OCI-LY7 (cell line): ENCODE data around the gene CYP3A5. TPM values are rescaled to one million over a fixed set of nuclear protein-coding genes. Genes with fewer than 3 reads are reported as not detected.

ENCODE experiments used
- BruUV-seq: library from RNA; stranded (reverse); fragments of 400-500 nt; replicated peaks from 2 replicates; lab custom pipeline; 2021; lab: Mats Ljungman, UMichigan
- CTCF ChIA-PET: fragments of 300-600 bp; sonication (Branson Sonifier 250); formaldehyde crosslinking; loops from one replicate; lab custom pipeline; 2022; ENCODE audit warnings: antibody characterized with exemption; ENCODE audit not compliant: unreplicated experiment; lab: Charles Lee
- POLR2A ChIA-PET: fragments of 300-600 bp; sonication (Branson Sonifier 250); formaldehyde crosslinking; loops from one replicate; lab custom pipeline; 2022; ENCODE audit warnings: antibody characterized with exemption; lab: Charles Lee
- DNase-seq: peaks from one replicate; pipeline ENCODE4 v3.0.0-alpha.2; 2015; ENCODE audit warnings: low spot score
- H2AFZ ChIP-seq: fragments of 200-600 bp; sonication (generic), shearing (Covaris generic); 2 replicates; pipeline ENCODE4 v1.6.1; 2014; ENCODE audit warnings: mild to moderate bottlenecking, antibody characterized with exemption, low read length, moderate library complexity
- H3K27ac ChIP-seq: fragments of 200-600 bp; sonication (generic); 2 replicates; pipeline ENCODE4 v1.5.1; 2014; ENCODE audit warnings: mixed run types, low read depth, mild to moderate bottlenecking, moderate library complexity, low read length, inconsistent platforms; ENCODE audit not compliant: poor library complexity, severe bottlenecking
- H3K36me3 ChIP-seq: fragments of 200-600 bp; sonication (generic); 2 replicates; pipeline ENCODE4 v1.6.1; 2014; ENCODE audit warnings: mild to moderate bottlenecking, antibody characterized with exemption, low read length, moderate library complexity, mixed read lengths; ENCODE audit not compliant: insufficient read depth
- H3K4me1 ChIP-seq: fragments of 200-600 bp; sonication (generic); 2 replicates; pipeline ENCODE4 v1.5.1; 2014; ENCODE audit warnings: mild to moderate bottlenecking, low read length; ENCODE audit not compliant: insufficient read depth, poor library complexity, severe bottlenecking
- H3K4me2 ChIP-seq: fragments of 200-600 bp; sonication (generic); 2 replicates; pipeline ENCODE4 v1.6.1; 2014; ENCODE audit warnings: mild to moderate bottlenecking, low read length
- H3K4me3 ChIP-seq: fragments of 200-600 bp; sonication (generic); 2 replicates; pipeline ENCODE4 v1.5.1; 2014; ENCODE audit warnings: mild to moderate bottlenecking, low read depth, low read length; ENCODE audit not compliant: poor library complexity, severe bottlenecking
- H3K79me2 ChIP-seq: fragments of 200-600 bp; sonication (generic); 2 replicates; pipeline ENCODE4 v1.6.1; 2016; ENCODE audit warnings: low read depth, mild to moderate bottlenecking, low read length, moderate library complexity, mixed read lengths; ENCODE audit not compliant: insufficient read depth
- H3K9me2 ChIP-seq: fragments of 200-600 bp; sonication (generic); 2 replicates; pipeline ENCODE4 v1.6.1; 2016; ENCODE audit warnings: mild to moderate bottlenecking, low read length, mixed read lengths; ENCODE audit not compliant: insufficient read depth
- H3K9me3 ChIP-seq: fragments of 200-600 bp; sonication (generic); 2 replicates; pipeline ENCODE4 v1.6.1; 2014; ENCODE audit warnings: mild to moderate bottlenecking, mixed run types, low read length, mixed read lengths
- H4K20me1 ChIP-seq: fragments of 200-600 bp; sonication (generic); 2 replicates; pipeline ENCODE4 v1.6.1; 2014; ENCODE audit warnings: mild to moderate bottlenecking, antibody characterized with exemption, low read length, moderate library complexity, mixed read lengths; ENCODE audit not compliant: insufficient read depth
- EZH2phosphoT487 ChIP-seq: fragments of 200-600 bp; sonication (generic); IDR thresholded peaks from 2 replicates; pipeline ENCODE4 v1.6.1; 2018; ENCODE audit warnings: low read depth, borderline replicate concordance, mild to moderate bottlenecking, mixed run types, antibody characterized with exemption, low read length, moderate library complexity, mixed read lengths
- intact Hi-C: fragments of 100-400 bp; cut with micrococcal nuclease; formaldehyde crosslinking; loops from one replicate; pipeline ENCODE4 v1.10.0; 2022; ENCODE audit not compliant: unreplicated experiment
- small RNA-seq: library from RNA; depleted of rRNA; stranded (forward); fragments of <200 nt; gene quantifications from one replicate; pipeline ENCODE3, GENCODE V24; 2014
- total RNA-seq, 2 experiments: library from RNA; depleted of rRNA in 1 of 2; stranded (reverse); fragments of >200 nt in 1 of 2; shearing (Covaris generic) in 1 of 2; gene quantifications; 2 replicates each; pipeline ENCODE4 v1.2.3, GENCODE V29; 2014 to 2022
- TF ChIP-seq, protein P1 (sequence below): fragments of 200-600 bp; sonication (generic); conservative IDR thresholded peaks from 2 replicates; pipeline ENCODE4 v1.5.1; 2014; ENCODE audit warnings: mild to moderate bottlenecking, antibody characterized with exemption, low read length, moderate library complexity, mixed read lengths

Gene CYP3A5
- total RNA-seq, 2 experiments from 2014 or later = not detected

DNA sequence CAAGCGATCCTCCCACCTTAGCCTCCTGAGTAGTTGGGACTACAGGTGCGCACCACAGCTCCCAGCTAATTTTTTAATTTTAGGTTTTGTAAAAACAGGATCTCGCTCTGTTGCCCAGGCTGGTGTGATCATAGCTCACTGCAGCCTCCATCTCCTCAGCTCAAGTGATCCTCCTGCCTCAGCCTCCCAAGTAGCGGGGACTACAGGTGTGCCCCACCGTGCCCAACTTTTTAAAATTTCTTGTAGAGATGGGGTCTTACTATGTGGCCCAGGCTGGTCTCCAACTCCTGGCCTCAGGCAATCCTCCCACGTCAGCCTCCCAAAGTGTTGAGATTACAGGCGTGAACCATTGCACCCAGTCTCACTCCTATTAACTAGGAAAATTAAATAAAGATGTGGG lies 74.3 kb downstream of the CYP3A5 start:
- Histone ChIP-seq H3K36me3 (no peaks in the 10 kb centered on the region), H2AFZ (no peak overlapping the region), H3K4me2 (no peak overlapping the region), H3K9me2 (no peaks in the 10 kb centered on the region), H3K9me3 (no peaks in the 10 kb centered on the region), H3K27ac (no peak overlapping the region), H3K79me2 (no peaks in the 10 kb centered on the region), H3K4me1 (no peaks in the 10 kb centered on the region), H4K20me1 (no peaks in the 10 kb centered on the region), H3K4me3 (no peak overlapping the region)
- POLR2A ChIA-PET = interaction anchor here (0.8 kb wide), 1 partner anchor 246 kb away, joined by 3 read pairs; no protein-coding TSS in a partner anchor
- BruUV-seq = no TSS peak
- CTCF ChIA-PET = interaction anchor here (0.6 kb wide), 1 partner anchor 168 kb away, joined by 4 read pairs; no protein-coding TSS in a partner anchor
- no peak for TF ChIP-seq EZH2phosphoT487
- TF ChIP-seq, protein P1, sequence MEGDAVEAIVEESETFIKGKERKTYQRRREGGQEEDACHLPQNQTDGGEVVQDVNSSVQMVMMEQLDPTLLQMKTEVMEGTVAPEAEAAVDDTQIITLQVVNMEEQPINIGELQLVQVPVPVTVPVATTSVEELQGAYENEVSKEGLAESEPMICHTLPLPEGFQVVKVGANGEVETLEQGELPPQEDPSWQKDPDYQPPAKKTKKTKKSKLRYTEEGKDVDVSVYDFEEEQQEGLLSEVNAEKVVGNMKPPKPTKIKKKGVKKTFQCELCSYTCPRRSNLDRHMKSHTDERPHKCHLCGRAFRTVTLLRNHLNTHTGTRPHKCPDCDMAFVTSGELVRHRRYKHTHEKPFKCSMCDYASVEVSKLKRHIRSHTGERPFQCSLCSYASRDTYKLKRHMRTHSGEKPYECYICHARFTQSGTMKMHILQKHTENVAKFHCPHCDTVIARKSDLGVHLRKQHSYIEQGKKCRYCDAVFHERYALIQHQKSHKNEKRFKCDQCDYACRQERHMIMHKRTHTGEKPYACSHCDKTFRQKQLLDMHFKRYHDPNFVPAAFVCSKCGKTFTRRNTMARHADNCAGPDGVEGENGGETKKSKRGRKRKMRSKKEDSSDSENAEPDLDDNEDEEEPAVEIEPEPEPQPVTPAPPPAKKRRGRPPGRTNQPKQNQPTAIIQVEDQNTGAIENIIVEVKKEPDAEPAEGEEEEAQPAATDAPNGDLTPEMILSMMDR = no peak
- intact Hi-C loops = no loop called here
- no peak for DNase-seq

DNA sequence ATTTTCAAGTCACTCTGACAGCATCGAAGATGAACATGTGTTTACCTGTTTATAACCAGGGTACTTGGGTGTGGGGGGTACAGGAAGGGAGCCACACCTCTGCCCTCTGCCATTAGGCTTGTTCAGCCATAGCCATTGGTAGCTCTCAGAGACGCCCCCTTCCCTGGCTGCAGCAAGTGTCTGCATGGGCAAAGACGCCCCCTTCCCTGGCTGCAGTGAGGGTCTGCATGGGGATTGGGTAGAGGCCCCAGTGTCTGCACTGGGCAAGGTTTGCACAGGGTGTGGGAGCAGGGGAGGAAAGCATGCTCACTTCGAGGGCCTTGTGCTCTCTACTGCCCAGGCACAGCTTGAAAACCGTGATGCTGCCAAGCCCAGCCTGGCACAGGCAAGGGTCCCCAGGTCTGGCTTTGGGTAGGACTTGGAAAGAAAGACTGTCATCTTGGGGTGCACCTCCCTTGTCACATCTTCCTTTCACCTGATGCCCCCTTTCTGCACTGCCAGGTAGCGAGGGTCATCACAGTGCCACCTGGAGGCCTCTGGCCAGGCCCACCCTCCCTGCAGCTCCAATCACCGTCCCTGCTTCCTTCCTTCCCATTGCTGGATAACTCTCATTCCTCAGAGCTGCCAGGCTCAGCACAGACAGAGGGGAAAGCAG lies 78.0 kb downstream of the CYP3A5 start:
- ChIA-PET CTCF (no interaction called here), POLR2A (no interaction called here)
- Histone ChIP-seq H3K36me3 (no peaks in the 10 kb centered on the region), H3K4me1 (no peaks in the 10 kb centered on the region), H2AFZ (no peak overlapping the region), H3K9me2 (no peaks in the 10 kb centered on the region), H4K20me1 (no peaks in the 10 kb centered on the region), H3K9me3 (no peaks in the 10 kb centered on the region), H3K79me2 (no peaks in the 10 kb centered on the region), H3K4me3 (no peak overlapping the region), H3K4me2 (no peak overlapping the region), H3K27ac (no peak overlapping the region)
- no TSS peak for BruUV-seq
- TF ChIP-seq, protein P1 = no peak
- TF ChIP-seq EZH2phosphoT487 = no peak
- intact Hi-C loops = no loop called here
- no peak for DNase-seq

DNA sequence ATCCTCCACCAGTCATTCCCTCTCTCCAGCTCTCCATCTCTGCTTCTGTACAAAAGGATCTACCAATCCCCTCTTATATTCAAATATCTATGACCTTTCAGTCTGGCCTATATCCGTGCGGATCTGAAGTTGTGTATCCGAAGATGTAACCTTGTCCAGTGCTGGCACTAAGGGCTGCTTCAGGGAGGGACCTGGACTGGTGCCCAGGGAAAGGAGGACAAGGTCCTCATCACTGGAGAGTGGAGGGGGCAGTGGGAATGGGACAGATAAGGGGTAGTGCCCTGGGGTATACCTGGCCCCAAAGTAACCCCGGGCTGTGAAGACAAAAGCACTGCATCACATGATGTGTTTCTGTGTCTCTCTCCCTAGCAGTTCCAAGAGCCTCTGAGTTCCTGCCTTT lies 80.0 kb downstream of the CYP3A5 start:
- no peak overlapping the region for H2AFZ ChIP-seq
- no peaks in the 10 kb centered on the region for H3K79me2 ChIP-seq
- no peaks in the 10 kb centered on the region for H3K9me2 ChIP-seq
- intact Hi-C loops = no loop called here
- no peak overlapping the region for H3K27ac ChIP-seq
- CTCF ChIA-PET = no interaction called here
- POLR2A ChIA-PET = no interaction called here
- no peaks in the 10 kb centered on the region for H3K36me3 ChIP-seq
- no peaks in the 10 kb centered on the region for H4K20me1 ChIP-seq
- no peak overlapping the region for H3K4me2 ChIP-seq
- H3K4me1 ChIP-seq = no peaks in the 10 kb centered on the region
- BruUV-seq = no TSS peak
- no peak overlapping the region for H3K4me3 ChIP-seq
- no peak for TF ChIP-seq EZH2phosphoT487
- TF ChIP-seq, protein P1 = no peak
- no peak for DNase-seq
- H3K9me3 ChIP-seq = no peaks in the 10 kb centered on the region

Small RNAs within 50 kb of the gene (small RNA-seq; reads per million reads assigned to genes)
- gene CYP3A51P = not detected
- gene CYP3A7-CYP3A51P = not detected

Other genes starting within 250 kb of the CYP3A5 start
- 11.0 and 11.1 TPM in 2 replicates for gene PTCD1, start 241.2 kb downstream of the CYP3A5 start, total RNA-seq (2014; rRNA removed; shearing (Covaris generic))
- 7.6 and 11.3 TPM in 2 replicates for gene PTCD1, start 241.2 kb downstream of the CYP3A5 start, total RNA-seq (2022)
- gene CPSF4, start 241.1 kb downstream of the CYP3A5 start, total RNA-seq (2014; rRNA removed; shearing (Covaris generic)) = 75.3 and 84.4 TPM in 2 replicates
- 88.6 and 91.9 TPM in 2 replicates for gene CPSF4, start 241.1 kb downstream of the CYP3A5 start, total RNA-seq (2022)
- 756 and 900 TPM in 2 replicates for gene ATP5MF, start 213.8 kb downstream of the CYP3A5 start, total RNA-seq (2014; rRNA removed; shearing (Covaris generic))
- 387 and 463 TPM in 2 replicates for gene ATP5MF, start 213.8 kb downstream of the CYP3A5 start, total RNA-seq (2022)
- gene ZNF789, start 207.1 kb downstream of the CYP3A5 start, total RNA-seq (2014; rRNA removed; shearing (Covaris generic)) = 23.2 and 32.2 TPM in 2 replicates
- gene ZNF789, start 207.1 kb downstream of the CYP3A5 start, total RNA-seq (2022) = 57.4 and 59.6 TPM in 2 replicates
- 23.5 and 26.8 TPM in 2 replicates for gene ZNF394, start 179.7 kb downstream of the CYP3A5 start, total RNA-seq (2014; rRNA removed; shearing (Covaris generic))
- 35.3 and 35.4 TPM in 2 replicates for gene ZNF394, start 179.7 kb downstream of the CYP3A5 start, total RNA-seq (2022)
- 11.4 and 12.2 TPM in 2 replicates for gene ZKSCAN5, start 175.3 kb downstream of the CYP3A5 start, total RNA-seq (2014; rRNA removed; shearing (Covaris generic))
- 13.7 and 14.5 TPM in 2 replicates for gene ZKSCAN5, start 175.3 kb downstream of the CYP3A5 start, total RNA-seq (2022)
- gene FAM200A, start 127.9 kb downstream of the CYP3A5 start, total RNA-seq (2014; rRNA removed; shearing (Covaris generic)) = 4.2 and 5.5 TPM in 2 replicates
- gene FAM200A, start 127.9 kb downstream of the CYP3A5 start, total RNA-seq (2022) = 7.3 and 7.9 TPM in 2 replicates
- gene ZNF655, start 121.4 kb downstream of the CYP3A5 start, total RNA-seq (2014; rRNA removed; shearing (Covaris generic)) = 64.1 and 100 TPM in 2 replicates
- gene ZNF655, start 121.4 kb downstream of the CYP3A5 start, total RNA-seq (2022) = 79.7 and 84.7 TPM in 2 replicates
- 1.4 and 2.4 TPM in 2 replicates for gene TMEM225B, start 81.7 kb downstream of the CYP3A5 start, total RNA-seq (2014; rRNA removed; shearing (Covaris generic))
- gene TMEM225B, start 81.7 kb downstream of the CYP3A5 start, total RNA-seq (2022) = 2.4 and 3.9 TPM in 2 replicates
- gene ZSCAN25, start 63.0 kb downstream of the CYP3A5 start, total RNA-seq (2014; rRNA removed; shearing (Covaris generic)) = 12.0 and 19.8 TPM in 2 replicates
- 14.3 and 17.1 TPM in 2 replicates for gene ZSCAN25, start 63.0 kb downstream of the CYP3A5 start, total RNA-seq (2022)
- gene CYP3A7, start 55.2 kb upstream of the CYP3A5 start, total RNA-seq (2014; rRNA removed; shearing (Covaris generic)) = not detected in 2 replicates
- not detected in 2 replicates for gene CYP3A7, start 55.2 kb upstream of the CYP3A5 start, total RNA-seq (2022)
- gene CYP3A4, start 104.2 kb upstream of the CYP3A5 start, total RNA-seq (2014; rRNA removed; shearing (Covaris generic)) = not detected in 2 replicates
- not detected in 2 replicates for gene CYP3A4, start 104.2 kb upstream of the CYP3A5 start, total RNA-seq (2022)
- gene CYP3A43, start 148.0 kb upstream of the CYP3A5 start, total RNA-seq (2014; rRNA removed; shearing (Covaris generic)) = not detected in 2 replicates
- gene CYP3A43, start 148.0 kb upstream of the CYP3A5 start, total RNA-seq (2022) = not detected in 2 replicates
- gene OR2AE1, start 197.0 kb upstream of the CYP3A5 start, total RNA-seq (2014; rRNA removed; shearing (Covaris generic)) = not detected in 2 replicates
- not detected in 2 replicates for gene OR2AE1, start 197.0 kb upstream of the CYP3A5 start, total RNA-seq (2022)
- 7.5 and 12.8 TPM in 2 replicates for gene TRIM4, start 239.5 kb upstream of the CYP3A5 start, total RNA-seq (2014; rRNA removed; shearing (Covaris generic))
- 22.3 and 22.5 TPM in 2 replicates for gene TRIM4, start 239.5 kb upstream of the CYP3A5 start, total RNA-seq (2022)
- gene GJC3, start 249.6 kb upstream of the CYP3A5 start, total RNA-seq (2014; rRNA removed; shearing (Covaris generic)) = not detected in 2 replicates
- gene GJC3, start 249.6 kb upstream of the CYP3A5 start, total RNA-seq (2022) = not detected in 2 replicates